ENCODE results near the gene TKT. TPM values are rescaled to one million over a fixed set of nuclear protein-coding genes. Genes with fewer than 3 reads are reported as not detected.

Gene TKT
- polyA plus RNA-seq, 1 donor from 2014 or later, result 194 TPM

DNA sequence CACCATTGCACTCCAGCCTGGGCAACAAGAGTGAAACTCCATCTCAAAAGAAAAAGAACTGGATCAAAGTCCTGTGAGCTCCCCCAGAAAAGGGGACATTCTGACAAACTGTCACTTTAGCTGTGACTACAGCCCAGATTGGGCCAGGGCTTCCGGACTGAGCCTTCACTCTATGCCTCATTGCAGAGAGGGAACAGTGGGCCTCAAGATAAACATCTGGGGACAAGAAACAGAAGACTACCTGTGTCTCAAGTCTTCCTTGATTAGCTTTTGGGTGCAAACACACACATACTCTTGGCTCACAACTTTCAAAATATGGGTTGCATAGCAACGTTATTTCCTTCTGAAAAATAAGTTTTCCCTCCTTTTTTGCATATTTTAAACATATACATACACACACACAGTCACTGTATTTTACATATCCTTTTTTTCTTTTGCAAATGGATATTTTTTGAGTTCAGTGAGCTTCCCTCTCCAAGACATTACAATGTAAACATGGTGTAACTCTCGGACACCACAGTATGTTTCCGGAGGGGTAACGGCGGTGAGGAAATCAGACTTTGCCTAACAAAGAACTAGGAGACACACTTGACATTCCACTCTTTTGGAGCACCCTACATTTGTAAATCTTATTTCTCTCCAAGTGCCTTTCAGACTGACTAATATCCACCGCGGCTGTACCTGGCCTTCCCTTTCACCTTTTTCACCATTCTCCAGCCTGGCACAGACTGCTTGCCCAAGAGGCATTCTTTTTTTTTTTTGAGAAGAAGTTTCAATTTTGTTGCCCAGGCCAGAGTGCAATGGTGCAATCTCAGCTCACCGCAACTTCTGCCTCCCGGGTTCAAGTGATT is 3.5 kb downstream of the TKT start:
- Histone ChIP-seq H2AFZ (ENCODE audit: low read depth, low read length) (no peak overlapping the region), H3K9ac (ENCODE audit: low read length) (no peak overlapping the region), H3K4me2 (ENCODE audit: low read length) (no peak overlapping the region), H3K4me3 (ENCODE audit: low read length) (no peak overlapping the region), H3K79me2 (replicated peaks; ENCODE audit: insufficient read depth, low read length) (peaks cover 57% of the 10 kb centered on the region), H4K20me1 (ENCODE audit: insufficient read depth) (no peaks in the 10 kb centered on the region), H3K36me3 (ENCODE audit: insufficient read depth, low read length) (no peaks in the 10 kb centered on the region), H3F3A (ENCODE audit: insufficient read depth, low read length, poor library complexity, severe bottlenecking) (no peaks in the 10 kb centered on the region), H3K9me2 (ENCODE audit: insufficient read depth, low read length) (no peaks in the 10 kb centered on the region), H3K27me3 (ENCODE audit: insufficient read depth, low read depth, low read length) (no peaks in the 10 kb centered on the region), H3K27ac (ENCODE audit: low read length) (no peak overlapping the region), H3K9me3 (ENCODE audit: low read length) (no peaks in the 10 kb centered on the region)
- TF ChIP-seq EZH2 (IDR thresholded peaks at IDR 0.05; ENCODE audit: borderline replicate concordance, insufficient read depth, low read length, poor library complexity, severe bottlenecking) (no peak), SMC3 (conservative IDR thresholded peaks at IDR 0.05; ENCODE audit: poor library complexity) (no peak), TAF1 (IDR thresholded peaks at IDR 0.05; ENCODE audit: low read depth) (no peak), POLR2AphosphoS5 (IDR thresholded peaks at IDR 0.05) (no peak), RAD21 (conservative IDR thresholded peaks at IDR 0.05) (no peak), MXI1 (conservative IDR thresholded peaks at IDR 0.05; ENCODE audit: poor library complexity, severe bottlenecking) (no peak), EP300 (conservative IDR thresholded peaks at IDR 0.05; ENCODE audit: poor library complexity, severe bottlenecking) (no peak)
- TF ChIP-seq, protein P1, sequence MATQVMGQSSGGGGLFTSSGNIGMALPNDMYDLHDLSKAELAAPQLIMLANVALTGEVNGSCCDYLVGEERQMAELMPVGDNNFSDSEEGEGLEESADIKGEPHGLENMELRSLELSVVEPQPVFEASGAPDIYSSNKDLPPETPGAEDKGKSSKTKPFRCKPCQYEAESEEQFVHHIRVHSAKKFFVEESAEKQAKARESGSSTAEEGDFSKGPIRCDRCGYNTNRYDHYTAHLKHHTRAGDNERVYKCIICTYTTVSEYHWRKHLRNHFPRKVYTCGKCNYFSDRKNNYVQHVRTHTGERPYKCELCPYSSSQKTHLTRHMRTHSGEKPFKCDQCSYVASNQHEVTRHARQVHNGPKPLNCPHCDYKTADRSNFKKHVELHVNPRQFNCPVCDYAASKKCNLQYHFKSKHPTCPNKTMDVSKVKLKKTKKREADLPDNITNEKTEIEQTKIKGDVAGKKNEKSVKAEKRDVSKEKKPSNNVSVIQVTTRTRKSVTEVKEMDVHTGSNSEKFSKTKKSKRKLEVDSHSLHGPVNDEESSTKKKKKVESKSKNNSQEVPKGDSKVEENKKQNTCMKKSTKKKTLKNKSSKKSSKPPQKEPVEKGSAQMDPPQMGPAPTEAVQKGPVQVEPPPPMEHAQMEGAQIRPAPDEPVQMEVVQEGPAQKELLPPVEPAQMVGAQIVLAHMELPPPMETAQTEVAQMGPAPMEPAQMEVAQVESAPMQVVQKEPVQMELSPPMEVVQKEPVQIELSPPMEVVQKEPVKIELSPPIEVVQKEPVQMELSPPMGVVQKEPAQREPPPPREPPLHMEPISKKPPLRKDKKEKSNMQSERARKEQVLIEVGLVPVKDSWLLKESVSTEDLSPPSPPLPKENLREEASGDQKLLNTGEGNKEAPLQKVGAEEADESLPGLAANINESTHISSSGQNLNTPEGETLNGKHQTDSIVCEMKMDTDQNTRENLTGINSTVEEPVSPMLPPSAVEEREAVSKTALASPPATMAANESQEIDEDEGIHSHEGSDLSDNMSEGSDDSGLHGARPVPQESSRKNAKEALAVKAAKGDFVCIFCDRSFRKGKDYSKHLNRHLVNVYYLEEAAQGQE (IDR thresholded peaks at IDR 0.05; ENCODE audit: borderline replicate concordance), result no peak
- TF ChIP-seq, protein P2, sequence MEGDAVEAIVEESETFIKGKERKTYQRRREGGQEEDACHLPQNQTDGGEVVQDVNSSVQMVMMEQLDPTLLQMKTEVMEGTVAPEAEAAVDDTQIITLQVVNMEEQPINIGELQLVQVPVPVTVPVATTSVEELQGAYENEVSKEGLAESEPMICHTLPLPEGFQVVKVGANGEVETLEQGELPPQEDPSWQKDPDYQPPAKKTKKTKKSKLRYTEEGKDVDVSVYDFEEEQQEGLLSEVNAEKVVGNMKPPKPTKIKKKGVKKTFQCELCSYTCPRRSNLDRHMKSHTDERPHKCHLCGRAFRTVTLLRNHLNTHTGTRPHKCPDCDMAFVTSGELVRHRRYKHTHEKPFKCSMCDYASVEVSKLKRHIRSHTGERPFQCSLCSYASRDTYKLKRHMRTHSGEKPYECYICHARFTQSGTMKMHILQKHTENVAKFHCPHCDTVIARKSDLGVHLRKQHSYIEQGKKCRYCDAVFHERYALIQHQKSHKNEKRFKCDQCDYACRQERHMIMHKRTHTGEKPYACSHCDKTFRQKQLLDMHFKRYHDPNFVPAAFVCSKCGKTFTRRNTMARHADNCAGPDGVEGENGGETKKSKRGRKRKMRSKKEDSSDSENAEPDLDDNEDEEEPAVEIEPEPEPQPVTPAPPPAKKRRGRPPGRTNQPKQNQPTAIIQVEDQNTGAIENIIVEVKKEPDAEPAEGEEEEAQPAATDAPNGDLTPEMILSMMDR (IDR thresholded peaks at IDR 0.05; ENCODE audit: poor library complexity, severe bottlenecking), result no peak

DNA sequence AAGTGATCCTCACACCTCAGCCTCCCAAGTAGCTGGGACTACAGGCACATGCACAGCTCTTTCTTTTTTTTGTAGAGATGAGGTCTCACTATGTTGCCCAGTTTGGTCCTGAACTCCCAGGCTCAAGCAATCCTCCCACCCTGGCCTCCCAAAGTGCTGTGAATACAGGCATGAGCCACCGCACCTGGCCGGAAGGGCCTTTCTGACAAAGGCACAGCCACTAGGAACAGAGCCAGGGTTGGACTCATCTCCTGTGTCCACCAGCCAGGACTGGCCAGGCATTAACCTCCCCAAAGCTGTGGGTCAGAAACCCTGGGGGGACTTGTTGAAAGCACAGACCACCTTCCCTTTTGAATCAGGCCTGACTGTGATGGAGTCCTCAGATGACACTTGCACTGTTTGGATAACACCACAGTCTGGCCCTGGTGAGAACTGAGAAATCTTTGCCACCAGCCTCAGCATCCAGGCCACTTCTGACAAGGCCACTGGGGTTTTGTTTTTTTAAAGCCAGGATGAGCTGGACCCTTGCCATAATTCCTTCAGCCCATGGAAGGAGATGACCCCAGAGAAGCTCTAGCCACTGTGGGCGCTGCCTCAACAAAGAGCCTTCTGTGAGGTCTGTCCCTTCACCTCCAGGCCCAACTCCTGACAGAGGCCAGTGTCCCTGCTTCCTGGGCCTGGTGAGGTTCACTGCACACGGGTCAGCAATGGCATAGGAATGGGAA is 4.8 kb downstream of the TKT start:
- TF ChIP-seq RAD21 (conservative IDR thresholded peaks at IDR 0.05), result no peak
- no peak for TF ChIP-seq EP300 (conservative IDR thresholded peaks at IDR 0.05; ENCODE audit: poor library complexity, severe bottlenecking)
- H3K79me2 ChIP-seq (replicated peaks; ENCODE audit: insufficient read depth, low read length), result peaks cover 65% of the 10 kb centered on the region
- H4K20me1 ChIP-seq (ENCODE audit: insufficient read depth), result no peaks in the 10 kb centered on the region
- H3K27me3 ChIP-seq (ENCODE audit: insufficient read depth, low read depth, low read length), result no peaks in the 10 kb centered on the region
- H3K4me2 ChIP-seq (ENCODE audit: low read length), result no peak overlapping the region
- H3K36me3 ChIP-seq (ENCODE audit: insufficient read depth, low read length), result no peaks in the 10 kb centered on the region
- H3K27ac ChIP-seq (ENCODE audit: low read length), result no peak overlapping the region
- H2AFZ ChIP-seq (ENCODE audit: low read depth, low read length), result no peak overlapping the region
- H3K9me3 ChIP-seq (ENCODE audit: low read length), result no peaks in the 10 kb centered on the region
- no peaks in the 10 kb centered on the region for H3F3A ChIP-seq (ENCODE audit: insufficient read depth, low read length, poor library complexity, severe bottlenecking)
- no peak overlapping the region for H3K4me3 ChIP-seq (ENCODE audit: low read length)
- H3K9me2 ChIP-seq (ENCODE audit: insufficient read depth, low read length), result no peaks in the 10 kb centered on the region
- H3K9ac ChIP-seq (ENCODE audit: low read length), result no peak overlapping the region

Measured in neural cell (in vitro differentiated cells).